DOHH2 (cell line): Measurements from ENCODE around the gene ALDH1B1.

ENCODE experiments used
- EZH2phosphoT487 ChIP-seq: fragments of 200-600 bp; sonication (generic); IDR thresholded peaks from 2 replicates; pipeline ENCODE4 v1.6.1; 2017; ENCODE audit warnings: borderline replicate concordance, mild to moderate bottlenecking, antibody characterized with exemption, low read length, moderate library complexity, mixed read lengths
- TF ChIP-seq, protein P1 (sequence below): fragments of 200-600 bp; sonication (generic); IDR thresholded peaks from one replicate; pipeline ENCODE4 v1.5.1; 2014; ENCODE audit warnings: antibody characterized with exemption, mild to moderate bottlenecking, low read depth, low read length; ENCODE audit not compliant: poor library complexity, severe bottlenecking

DNA sequence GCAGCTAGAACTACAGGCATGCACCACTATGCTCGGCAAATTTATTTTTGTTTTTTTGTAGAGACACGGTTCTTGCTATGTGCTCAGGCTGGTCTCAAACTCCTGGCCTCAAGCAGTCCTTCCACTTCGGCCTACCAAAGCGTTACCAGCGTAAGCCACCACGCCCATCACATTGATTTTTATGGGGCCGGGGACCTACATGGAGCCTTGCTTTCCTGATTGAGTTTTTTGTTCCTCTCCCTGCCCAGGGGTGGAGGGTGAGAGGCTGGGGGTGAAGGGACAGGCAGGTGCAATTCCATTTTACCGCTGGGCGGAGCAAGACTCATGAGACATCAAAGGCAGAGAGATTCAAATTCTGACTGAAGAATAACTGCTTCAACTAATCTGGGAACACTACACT is 1.9 kb downstream of the ALDH1B1 start:
- TF ChIP-seq, protein P1, sequence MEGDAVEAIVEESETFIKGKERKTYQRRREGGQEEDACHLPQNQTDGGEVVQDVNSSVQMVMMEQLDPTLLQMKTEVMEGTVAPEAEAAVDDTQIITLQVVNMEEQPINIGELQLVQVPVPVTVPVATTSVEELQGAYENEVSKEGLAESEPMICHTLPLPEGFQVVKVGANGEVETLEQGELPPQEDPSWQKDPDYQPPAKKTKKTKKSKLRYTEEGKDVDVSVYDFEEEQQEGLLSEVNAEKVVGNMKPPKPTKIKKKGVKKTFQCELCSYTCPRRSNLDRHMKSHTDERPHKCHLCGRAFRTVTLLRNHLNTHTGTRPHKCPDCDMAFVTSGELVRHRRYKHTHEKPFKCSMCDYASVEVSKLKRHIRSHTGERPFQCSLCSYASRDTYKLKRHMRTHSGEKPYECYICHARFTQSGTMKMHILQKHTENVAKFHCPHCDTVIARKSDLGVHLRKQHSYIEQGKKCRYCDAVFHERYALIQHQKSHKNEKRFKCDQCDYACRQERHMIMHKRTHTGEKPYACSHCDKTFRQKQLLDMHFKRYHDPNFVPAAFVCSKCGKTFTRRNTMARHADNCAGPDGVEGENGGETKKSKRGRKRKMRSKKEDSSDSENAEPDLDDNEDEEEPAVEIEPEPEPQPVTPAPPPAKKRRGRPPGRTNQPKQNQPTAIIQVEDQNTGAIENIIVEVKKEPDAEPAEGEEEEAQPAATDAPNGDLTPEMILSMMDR: no peak
- no peak for TF ChIP-seq EZH2phosphoT487
